ENCODE data around the gene VPS13A. TPM values are rescaled to one million over a fixed set of nuclear protein-coding genes. Genes with fewer than 3 reads are reported as not detected.

Gene VPS13A
- total and polyA plus RNA-seq, 2 donors (not counting 1 experiment from before 2014, with no cell fraction given), result 12.8 to 39.3 TPM

- Histone ChIP-seq H3K9me3 (ENCODE audit: control insufficient read depth, insufficient read depth, low read depth, low read length) (no peaks in the 10 kb centered on the region), H3K27ac (ENCODE audit: insufficient read depth, low read length) (no peak overlapping the region), H3K79me2 (ENCODE audit: control insufficient read depth, insufficient read depth, low read length) (no peaks in the 10 kb centered on the region), H3K4me1 (ENCODE audit: control insufficient read depth, extremely low read depth, insufficient read depth, low read length) (no peaks in the 10 kb centered on the region), H3K36me3 (ENCODE audit: control insufficient read depth, insufficient read depth, low read length) (no peaks in the 10 kb centered on the region), H3K27me3 (ENCODE audit: control insufficient read depth, insufficient read depth, low read length) (no peaks in the 10 kb centered on the region), H2AFZ (ENCODE audit: low read length) (no peak overlapping the region), H3K4me2 (ENCODE audit: extremely low read depth, insufficient read depth, low read length) (no peak overlapping the region), H3K4me3 (replicated peaks in 1 of 4; ENCODE audit: control extremely low read depth in 1 of 4, insufficient read depth in 1 of 4, low read depth in 3 of 4, low read length in 4 of 4) (no peak overlapping the region), H3K9ac (ENCODE audit: insufficient read depth, low read length) (no peak overlapping the region), H4K20me1 (ENCODE audit: control insufficient read depth, extremely low read depth, insufficient read depth, low read length) (no peaks in the 10 kb centered on the region)
- no peak for TF ChIP-seq CTCF (conservative IDR thresholded peaks at IDR 0.05 in 1 of 2, IDR thresholded peaks at IDR 0.05 in 1 of 2; ENCODE audit: low read depth in 1 of 2, low read length in 2 of 2)
- TF ChIP-seq EZH2 (IDR thresholded peaks at IDR 0.05; ENCODE audit: low read length, missing control alignments), result no peak
- DNase-seq (ENCODE audit: low read depth in 2 of 2), result peak; percentile 67 to 77
Measured at GRCh38 chr9:77464661-77465060, 287.3 kb downstream of the VPS13A start.

- no peak for TF ChIP-seq CTCF (conservative IDR thresholded peaks at IDR 0.05 in 1 of 2, IDR thresholded peaks at IDR 0.05 in 1 of 2; ENCODE audit: low read depth in 1 of 2, low read length in 2 of 2)
- no peak for TF ChIP-seq EZH2 (IDR thresholded peaks at IDR 0.05; ENCODE audit: low read length, missing control alignments)
- H3K4me3 ChIP-seq (replicated peaks in 1 of 4; ENCODE audit: control extremely low read depth in 1 of 4, insufficient read depth in 1 of 4, low read depth in 3 of 4, low read length in 4 of 4), result no peak overlapping the region
- no peak overlapping the region for H2AFZ ChIP-seq (ENCODE audit: low read length)
- no peaks in the 10 kb centered on the region for H3K9me3 ChIP-seq (ENCODE audit: control insufficient read depth, insufficient read depth, low read depth, low read length)
- H3K36me3 ChIP-seq (ENCODE audit: control insufficient read depth, insufficient read depth, low read length), result no peaks in the 10 kb centered on the region
- H3K4me1 ChIP-seq (ENCODE audit: control insufficient read depth, extremely low read depth, insufficient read depth, low read length), result no peaks in the 10 kb centered on the region
- H4K20me1 ChIP-seq (ENCODE audit: control insufficient read depth, extremely low read depth, insufficient read depth, low read length), result no peaks in the 10 kb centered on the region
- peak in 1 of 2 donors; percentile 96 for DNase-seq (ENCODE audit: low read depth in 2 of 2)
- H3K27ac ChIP-seq (ENCODE audit: insufficient read depth, low read length), result no peak overlapping the region
- H3K27me3 ChIP-seq (ENCODE audit: control insufficient read depth, insufficient read depth, low read length), result no peaks in the 10 kb centered on the region
- no peaks in the 10 kb centered on the region for H3K79me2 ChIP-seq (ENCODE audit: control insufficient read depth, insufficient read depth, low read length)
- no peak overlapping the region for H3K9ac ChIP-seq (ENCODE audit: insufficient read depth, low read length)
- no peak overlapping the region for H3K4me2 ChIP-seq (ENCODE audit: extremely low read depth, insufficient read depth, low read length)
Measured at GRCh38 chr9:77469515-77470231, 292.3 kb downstream of the VPS13A start.

Other genes with a start within 250 kb of the VPS13A start
- gene FOXB2, start 157.9 kb upstream of the VPS13A start, total RNA-seq, result not detected in 2 replicates
- not detected in 2 replicates for gene FOXB2, start 157.9 kb upstream of the VPS13A start, polyA plus RNA-seq

Measured in fibroblast of lung (primary cell).